ENCODE data around the gene SFT2D3.
"Not testable (repeated sequence)": the region's sequence is repeated elsewhere in the genome, so short reads cannot be mapped to it uniquely, and the experiment has no call there.

Gene SFT2D3

GRCh38 chr2:127747621-127748020, 46.3 kb downstream of the SFT2D3 start:
- Histone ChIP-seq H3K27ac (ENCODE audit: low read length) (no peak overlapping the region), H3K9me3 (ENCODE audit: insufficient read depth, low read depth, low read length) (no peaks in the 10 kb centered on the region), H3K4me1 (ENCODE audit: insufficient read depth, low read length) (no peaks in the 10 kb centered on the region), H3K4me3 (ENCODE audit: low read length) (no peak overlapping the region), H3K27me3 (ENCODE audit: insufficient read depth, low read length) (no peaks in the 10 kb centered on the region), H3K36me3 (ENCODE audit: insufficient read depth, low read depth, low read length) (peaks cover 68% of the 10 kb centered on the region), H3K9ac (ENCODE audit: low read depth, low read length) (no peak overlapping the region)

GRCh38 chr2:127749537-127749936, 48.2 kb downstream of the SFT2D3 start:
- not testable (repeated sequence) for H3K4me1 ChIP-seq (ENCODE audit: insufficient read depth, low read length); H3K27me3 ChIP-seq (ENCODE audit: insufficient read depth, low read length); H3K9me3 ChIP-seq (ENCODE audit: insufficient read depth, low read depth, low read length); H3K4me3 ChIP-seq (ENCODE audit: low read length); H3K27ac ChIP-seq (ENCODE audit: low read length); H3K9ac ChIP-seq (ENCODE audit: low read depth, low read length)
- peaks cover 66% of the 10 kb centered on the region for H3K36me3 ChIP-seq (ENCODE audit: insufficient read depth, low read depth, low read length)

GRCh38 chr2:127753374-127753773, 52.1 kb downstream of the SFT2D3 start:
- no peaks in the 10 kb centered on the region for H3K9me3 ChIP-seq (ENCODE audit: insufficient read depth, low read depth, low read length)
- H3K9ac ChIP-seq (ENCODE audit: low read depth, low read length), result no peak overlapping the region
- H3K4me3 ChIP-seq (ENCODE audit: low read length), result no peak overlapping the region
- peaks cover 53% of the 10 kb centered on the region for H3K36me3 ChIP-seq (ENCODE audit: insufficient read depth, low read depth, low read length)
- H3K4me1 ChIP-seq (ENCODE audit: insufficient read depth, low read length), result no peaks in the 10 kb centered on the region
- no peak overlapping the region for H3K27ac ChIP-seq (ENCODE audit: low read length)
- H3K27me3 ChIP-seq (ENCODE audit: insufficient read depth, low read length), result no peaks in the 10 kb centered on the region

GRCh38 chr2:127754186-127754585, 52.9 kb downstream of the SFT2D3 start:
- no peak overlapping the region for H3K27ac ChIP-seq (ENCODE audit: low read length)
- no peak overlapping the region for H3K9ac ChIP-seq (ENCODE audit: low read depth, low read length)
- H3K9me3 ChIP-seq (ENCODE audit: insufficient read depth, low read depth, low read length), result no peaks in the 10 kb centered on the region
- H3K4me1 ChIP-seq (ENCODE audit: insufficient read depth, low read length), result no peaks in the 10 kb centered on the region
- no peak overlapping the region for H3K4me3 ChIP-seq (ENCODE audit: low read length)
- no peaks in the 10 kb centered on the region for H3K27me3 ChIP-seq (ENCODE audit: insufficient read depth, low read length)
- peaks cover 49% of the 10 kb centered on the region for H3K36me3 ChIP-seq (ENCODE audit: insufficient read depth, low read depth, low read length)

Data from iPS-20b (cell line).